ACC112 (cell line): ENCODE data around the gene RETREG1.

Experiments
- H2AFZ ChIP-seq: fragments of 200-600 bp; sonication (generic); one replicate; pipeline ENCODE4 v1.6.0; 2017; ENCODE audit warnings: antibody characterized with exemption, low read length; ENCODE audit not compliant: unreplicated experiment
- H3K27ac ChIP-seq: fragments of 200-600 bp; sonication (generic); 2 replicates; pipeline ENCODE4 v1.5.1; 2014; ENCODE audit warnings: low read depth, mild to moderate bottlenecking, antibody characterized with exemption, low read length, moderate library complexity
- H3K27me3 ChIP-seq: fragments of 200-600 bp; sonication (generic); 2 replicates; pipeline ENCODE4 v1.6.1; 2014; ENCODE audit warnings: mild to moderate bottlenecking, antibody characterized with exemption, low read length, moderate library complexity, mixed read lengths; ENCODE audit not compliant: insufficient read depth
- H3K36me3 ChIP-seq: fragments of 200-600 bp; sonication (generic); 2 replicates; pipeline ENCODE4 v1.6.1; 2016; ENCODE audit warnings: mild to moderate bottlenecking, antibody characterized with exemption, low read length, moderate library complexity, mixed read lengths; ENCODE audit not compliant: insufficient read depth
- H3K4me1 ChIP-seq: fragments of 200-600 bp; sonication (generic); one replicate; pipeline ENCODE4 v1.6.1; 2016; ENCODE audit warnings: low read length, mixed read lengths; ENCODE audit not compliant: insufficient read depth, unreplicated experiment, control insufficient read depth
- H3K4me3 ChIP-seq: fragments of 200-600 bp; sonication (generic); 2 replicates; pipeline ENCODE4 v1.5.1; 2014; ENCODE audit warnings: mild to moderate bottlenecking, low read depth, low read length
- H3K79me2 ChIP-seq: fragments of 200-600 bp; sonication (generic); one replicate; pipeline ENCODE4 v1.6.0; 2016; ENCODE audit warnings: low read length; ENCODE audit not compliant: control insufficient read depth, unreplicated experiment, insufficient read depth

Gene RETREG1

GRCh38 chr5:16585041-16585667, 31.6 kb downstream of the RETREG1 start:
- H3K27me3 ChIP-seq = peaks cover 10% of the 10 kb centered on the region
- H3K36me3 ChIP-seq = no peaks in the 10 kb centered on the region
- no peak overlapping the region for H2AFZ ChIP-seq

DNA sequence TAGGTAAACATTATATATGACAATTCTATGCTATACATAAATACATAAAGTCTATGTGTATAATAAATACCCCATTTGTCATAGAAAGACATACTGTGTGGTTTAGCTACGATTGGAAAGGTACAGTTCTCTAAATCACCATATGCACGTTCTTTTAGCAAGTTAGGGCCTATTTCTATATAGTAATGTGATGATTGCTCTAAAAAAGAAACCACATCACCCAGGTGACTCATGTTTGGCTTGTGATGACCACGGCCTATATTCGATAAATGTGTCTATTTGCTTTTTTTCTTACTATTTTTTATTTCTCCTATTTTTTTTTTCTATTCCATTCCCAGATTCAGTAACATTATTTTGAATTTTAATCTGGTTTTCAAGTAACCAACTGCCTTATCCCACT, 34.7 kb downstream of the RETREG1 start:
- no peaks in the 10 kb centered on the region for H3K36me3 ChIP-seq
- H3K27ac ChIP-seq = no peak overlapping the region
- H3K4me3 ChIP-seq = no peak overlapping the region
- H3K79me2 ChIP-seq = no peaks in the 10 kb centered on the region
- peaks cover 6% of the 10 kb centered on the region for H3K27me3 ChIP-seq
- no peaks in the 10 kb centered on the region for H3K4me1 ChIP-seq
- H2AFZ ChIP-seq = no peak overlapping the region

More at GRCh38 chr5:16585041-16585667, 31.6 kb downstream of the RETREG1 start:
- Histone ChIP-seq H3K4me3 (no peak overlapping the region), H3K27ac (no peak overlapping the region), H3K4me1 (no peaks in the 10 kb centered on the region), H3K79me2 (no peaks in the 10 kb centered on the region)

DNA sequence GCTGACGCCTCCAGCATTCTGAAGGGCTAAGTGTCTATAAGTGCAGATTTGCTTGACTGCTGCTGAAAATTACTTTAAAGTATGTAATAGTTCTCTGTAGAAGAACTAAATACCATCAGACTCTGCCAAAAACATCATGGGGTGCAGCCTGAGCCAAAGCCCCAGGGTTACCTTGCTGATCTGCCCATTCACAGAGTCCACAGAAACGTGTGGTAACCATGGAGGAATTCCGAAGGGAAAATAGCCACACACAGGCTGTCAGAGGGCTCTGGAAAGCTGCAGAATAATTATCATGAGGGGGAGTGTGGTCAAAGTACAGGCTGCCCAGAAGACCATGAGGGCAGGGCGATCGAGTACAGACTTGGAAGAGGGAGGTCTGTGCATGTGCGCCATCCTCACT, 36.4 kb downstream of the RETREG1 start:
- Histone ChIP-seq H3K79me2 (no peaks in the 10 kb centered on the region), H3K27me3 (no peaks in the 10 kb centered on the region), H3K27ac (no peak overlapping the region), H2AFZ (no peak overlapping the region), H3K36me3 (no peaks in the 10 kb centered on the region), H3K4me3 (no peak overlapping the region), H3K4me1 (peaks cover 5% of the 10 kb centered on the region)

DNA sequence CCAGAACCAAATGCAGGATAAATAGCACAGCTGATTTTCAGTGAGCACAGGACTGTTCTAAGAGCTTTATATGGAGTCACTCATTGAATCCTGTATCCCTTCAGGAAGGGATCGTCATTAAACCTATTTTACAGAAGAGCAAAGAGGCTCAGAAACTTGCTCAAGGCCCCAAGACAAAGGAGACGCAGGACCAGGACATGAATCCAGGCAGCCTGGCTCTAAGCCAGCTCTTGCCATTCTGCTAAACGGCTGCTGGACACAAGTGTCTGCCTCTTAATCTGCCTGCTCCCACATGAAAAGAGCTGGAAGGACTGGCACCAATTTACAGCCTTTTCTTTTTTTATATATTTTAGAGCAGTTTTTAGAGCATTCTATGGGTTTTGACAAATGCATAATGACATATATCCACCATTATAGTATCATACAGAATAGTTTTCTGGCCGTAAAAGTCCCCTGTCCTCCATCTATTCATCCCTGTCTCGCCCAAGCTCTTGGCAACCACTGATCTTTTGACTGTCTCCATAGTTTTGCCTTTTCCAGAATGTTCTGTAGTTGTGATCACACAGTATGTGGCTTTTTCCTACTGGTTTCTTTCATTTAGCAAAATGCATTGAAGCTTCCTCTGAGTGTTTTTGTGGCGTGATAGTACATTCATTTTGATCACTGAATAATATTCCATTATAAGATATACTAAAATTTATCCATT, 37.5 kb downstream of the RETREG1 start:
- no peak overlapping the region for H2AFZ ChIP-seq
- H3K4me1 ChIP-seq = peaks cover 15% of the 10 kb centered on the region
- no peak overlapping the region for H3K4me3 ChIP-seq
- H3K27ac ChIP-seq = no peak overlapping the region
- no peaks in the 10 kb centered on the region for H3K36me3 ChIP-seq
- H3K79me2 ChIP-seq = no peaks in the 10 kb centered on the region
- H3K27me3 ChIP-seq = no peaks in the 10 kb centered on the region

DNA sequence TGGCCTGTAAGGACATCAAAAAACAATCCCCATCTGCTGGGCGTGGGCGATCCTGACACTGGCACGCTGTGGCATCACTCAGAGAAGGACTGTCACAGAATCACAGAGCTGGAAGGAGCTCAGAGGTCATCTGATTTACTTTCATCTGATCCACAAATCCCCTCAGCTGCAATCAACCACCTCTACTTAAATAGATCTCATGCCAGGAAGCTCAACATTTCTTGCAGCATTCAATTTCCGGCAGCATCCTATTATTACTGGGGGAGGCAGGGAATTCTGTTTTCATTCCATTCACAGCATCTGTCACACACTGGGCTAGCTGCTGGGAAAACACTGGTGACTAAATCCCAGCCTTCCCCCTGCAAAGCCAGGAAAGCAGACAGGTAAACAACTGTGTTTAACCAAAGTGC, 38.3 kb downstream of the RETREG1 start:
- H3K27ac ChIP-seq = no peak overlapping the region
- H3K4me1 ChIP-seq = peaks cover 16% of the 10 kb centered on the region
- no peak overlapping the region for H2AFZ ChIP-seq
- no peaks in the 10 kb centered on the region for H3K79me2 ChIP-seq
- H3K4me3 ChIP-seq = no peak overlapping the region
- H3K36me3 ChIP-seq = no peaks in the 10 kb centered on the region
- no peaks in the 10 kb centered on the region for H3K27me3 ChIP-seq

GRCh38 chr5:16577677-16578076, 39.1 kb downstream of the RETREG1 start:
- no peaks in the 10 kb centered on the region for H3K79me2 ChIP-seq
- no peak overlapping the region for H3K27ac ChIP-seq
- no peaks in the 10 kb centered on the region for H3K27me3 ChIP-seq
- H3K4me3 ChIP-seq = no peak overlapping the region
- H3K4me1 ChIP-seq = peaks cover 16% of the 10 kb centered on the region
- H3K36me3 ChIP-seq = no peaks in the 10 kb centered on the region
- no peak overlapping the region for H2AFZ ChIP-seq

- Histone ChIP-seq H3K36me3 (no peaks in the 10 kb centered on the region), H3K4me1 (peaks cover 27% of the 10 kb centered on the region), H3K27me3 (no peaks in the 10 kb centered on the region), H3K4me3 (peak overlapping the region; percentile 28; the same call in 1 of the 2 replicates), H3K27ac (peak overlapping the region; percentile 72), H3K79me2 (no peaks in the 10 kb centered on the region), H2AFZ (peak overlapping the region; percentile 43)
Measured at GRCh38 chr5:16574789-16575721, 41.7 kb downstream of the RETREG1 start.

GRCh38 chr5:16573401-16573800, 43.4 kb downstream of the RETREG1 start:
- no peak overlapping the region for H3K27ac ChIP-seq

DNA sequence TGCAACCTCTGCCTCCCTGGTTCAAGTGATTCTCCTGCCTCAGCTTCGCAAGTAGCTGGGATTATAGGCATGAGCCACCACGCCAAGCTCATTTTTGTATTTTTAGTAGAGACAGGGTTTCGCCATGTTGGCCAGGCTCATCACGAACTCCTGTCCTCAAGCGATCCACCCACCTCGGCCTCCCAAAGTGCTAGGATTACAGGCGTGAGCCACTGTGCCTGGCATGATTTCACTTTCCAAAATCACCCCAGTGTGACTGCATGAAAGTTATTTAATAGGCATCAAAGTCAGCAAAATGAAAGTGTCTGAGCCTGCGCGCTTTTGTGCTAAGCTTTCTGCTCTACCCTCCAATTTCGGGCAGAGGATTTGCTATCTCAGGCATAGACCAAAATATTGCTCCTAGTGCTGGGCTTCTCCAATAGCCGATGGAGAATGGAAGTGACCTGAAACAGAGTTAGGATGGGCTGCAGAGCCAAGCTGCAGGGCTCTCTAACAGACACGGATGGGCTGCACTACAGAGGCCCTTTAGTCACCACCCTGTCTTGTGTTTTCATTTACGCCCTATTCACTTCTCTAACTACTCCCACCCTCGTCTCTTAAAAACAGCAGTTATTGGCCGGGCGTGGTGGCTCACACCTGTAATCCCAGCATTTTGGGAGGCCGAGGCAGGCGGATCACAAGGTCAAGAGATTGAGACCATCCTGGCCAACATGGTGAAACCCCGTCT, 44.3 kb downstream of the RETREG1 start:
- H2AFZ ChIP-seq = no peak overlapping the region
- no peaks in the 10 kb centered on the region for H3K79me2 ChIP-seq
- H3K4me3 ChIP-seq = no peak overlapping the region
- no peak overlapping the region for H3K27ac ChIP-seq
- no peaks in the 10 kb centered on the region for H3K36me3 ChIP-seq
- H3K4me1 ChIP-seq = peaks cover 35% of the 10 kb centered on the region
- no peaks in the 10 kb centered on the region for H3K27me3 ChIP-seq

More at GRCh38 chr5:16573401-16573800, 43.4 kb downstream of the RETREG1 start:
- Histone ChIP-seq H3K36me3 (no peaks in the 10 kb centered on the region), H2AFZ (no peak overlapping the region), H3K79me2 (no peaks in the 10 kb centered on the region), H3K27me3 (no peaks in the 10 kb centered on the region), H3K4me3 (no peak overlapping the region), H3K4me1 (peaks cover 35% of the 10 kb centered on the region)

DNA sequence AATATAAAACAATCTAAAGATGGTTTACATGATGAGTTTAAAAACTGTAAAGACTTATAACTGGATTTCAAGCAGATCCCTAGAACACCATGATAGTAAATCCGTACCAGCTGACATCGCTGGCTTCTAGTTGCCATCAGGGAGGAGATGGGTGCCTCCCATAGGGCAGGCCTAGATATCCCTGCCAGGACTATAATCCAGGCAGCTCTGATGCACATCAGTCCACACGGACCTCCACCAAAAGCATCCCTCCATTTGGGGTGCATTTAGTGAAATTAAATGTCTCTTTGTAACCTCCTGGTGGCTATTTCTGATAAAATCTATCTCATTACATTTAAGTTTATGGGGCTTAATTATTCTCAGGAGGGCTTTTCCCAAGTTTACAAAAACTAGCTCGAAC, 45.8 kb downstream of the RETREG1 start:
- no peak overlapping the region for H2AFZ ChIP-seq
- no peaks in the 10 kb centered on the region for H3K36me3 ChIP-seq
- peaks cover 35% of the 10 kb centered on the region for H3K4me1 ChIP-seq
- H3K27ac ChIP-seq = peak overlapping the region; percentile 43
- no peak overlapping the region for H3K4me3 ChIP-seq
- no peaks in the 10 kb centered on the region for H3K79me2 ChIP-seq
- peaks cover 7% of the 10 kb centered on the region; the same call in 1 of the 2 replicates for H3K27me3 ChIP-seq
